ENCODE results near the gene LRRC74A.
A peak's percentile ranks its signal among the peaks of the same experiment; 100 is the strongest.
"Not testable (repeated sequence)": the region's sequence is repeated elsewhere in the genome, so short reads cannot be mapped to it uniquely, and the experiment has no call there.

Gene LRRC74A

GRCh38 chr14:76898006-76898405, 71.8 kb downstream of the LRRC74A start:
- DNase-seq, result not testable (repeated sequence)

GRCh38 chr14:76900682-76901081, 74.5 kb downstream of the LRRC74A start:
- no peak for DNase-seq

DNA sequence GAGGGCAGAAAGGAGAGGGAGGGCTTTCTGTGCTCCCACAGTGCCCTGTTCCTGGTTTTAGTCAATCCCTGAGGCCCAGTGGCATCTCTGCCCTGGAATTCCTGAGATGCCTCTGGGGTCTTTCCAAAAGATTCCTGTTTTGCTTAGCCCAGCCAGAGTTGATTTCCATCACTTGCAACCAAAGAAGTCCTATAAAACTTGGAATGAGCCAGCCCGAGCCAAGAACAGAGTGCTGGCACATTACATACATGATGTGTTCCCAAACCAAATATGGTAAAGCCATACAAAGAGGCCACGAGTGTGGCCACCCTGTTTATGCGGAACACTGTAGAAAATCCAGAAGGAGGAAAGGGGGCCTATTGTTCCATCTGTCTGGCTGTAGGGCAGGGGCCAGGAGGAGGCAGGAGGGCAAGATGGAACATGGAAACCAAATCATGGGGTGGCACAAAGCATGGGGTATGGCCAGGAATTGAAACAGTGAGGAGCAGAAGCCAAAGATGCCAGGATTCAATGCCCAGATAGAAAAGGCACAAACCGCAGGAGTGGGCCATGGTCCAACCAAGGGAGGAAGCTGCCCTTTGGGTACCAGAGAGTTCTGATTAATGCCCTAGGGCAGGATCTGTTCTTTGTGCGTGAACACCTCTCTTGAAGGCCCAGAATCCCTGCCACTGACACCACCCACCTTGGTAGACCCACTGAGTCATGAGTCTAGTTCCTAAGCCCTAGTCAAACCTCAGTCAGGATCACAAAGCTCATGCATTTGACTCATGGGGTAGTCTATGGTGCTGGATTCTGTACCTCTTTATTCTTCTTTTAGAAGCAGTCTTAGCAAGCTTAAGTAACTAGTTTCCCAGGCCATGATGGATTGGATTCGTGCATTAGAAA, 75.2 kb downstream of the LRRC74A start:
- DNase-seq, result no peak

- no peak for DNase-seq
Measured at GRCh38 chr14:76902591-76902990, 76.4 kb downstream of the LRRC74A start.

GRCh38 chr14:76904100-76904739, 78.0 kb downstream of the LRRC74A start:
- peak; percentile 57 to 66 (median 64) for DNase-seq

DNA sequence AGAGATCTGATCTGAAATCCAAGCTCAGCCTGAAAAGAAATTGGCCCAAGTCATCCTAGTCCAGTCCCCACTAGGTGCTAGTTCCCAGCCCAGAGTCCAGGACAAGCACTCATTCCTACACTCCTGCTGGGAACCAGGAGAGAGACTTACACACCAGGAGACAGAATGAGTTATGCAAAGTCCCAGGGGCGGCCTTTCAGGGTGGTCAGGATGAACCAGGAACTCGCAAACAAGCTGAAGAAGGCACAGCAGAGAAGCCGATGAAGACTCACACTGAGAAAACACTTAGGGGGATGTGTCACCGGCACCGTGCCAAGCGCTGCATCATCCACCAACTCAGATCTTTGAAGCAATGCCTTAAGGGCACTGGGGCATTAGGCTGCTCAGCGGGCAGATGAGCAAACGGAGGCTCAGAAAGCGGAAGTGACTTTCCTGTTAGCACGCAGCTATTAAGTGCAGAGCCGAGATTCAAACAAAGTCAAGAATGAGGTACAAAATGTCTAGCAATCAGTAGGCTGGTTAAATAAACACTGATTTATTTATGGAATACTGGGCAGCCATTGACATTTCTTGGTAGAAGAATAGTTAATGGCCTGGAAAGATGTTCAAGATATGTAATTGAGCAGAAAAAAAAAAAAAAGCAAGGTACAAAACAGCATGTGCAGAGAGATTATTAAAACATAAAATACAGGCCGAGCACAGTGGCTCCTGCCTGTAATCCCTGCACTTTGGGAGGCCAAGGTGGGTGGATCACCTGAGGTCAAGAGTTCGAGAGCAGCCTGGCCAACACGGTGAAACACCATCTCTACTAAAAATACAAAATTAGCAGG, 78.7 kb downstream of the LRRC74A start:
- DNase-seq, result peak; percentile 97 to 99 (median 98)

- peak; percentile 70 to 77 (median 76) for DNase-seq
Measured at GRCh38 chr14:76908834-76909233, 82.6 kb downstream of the LRRC74A start.

DNA sequence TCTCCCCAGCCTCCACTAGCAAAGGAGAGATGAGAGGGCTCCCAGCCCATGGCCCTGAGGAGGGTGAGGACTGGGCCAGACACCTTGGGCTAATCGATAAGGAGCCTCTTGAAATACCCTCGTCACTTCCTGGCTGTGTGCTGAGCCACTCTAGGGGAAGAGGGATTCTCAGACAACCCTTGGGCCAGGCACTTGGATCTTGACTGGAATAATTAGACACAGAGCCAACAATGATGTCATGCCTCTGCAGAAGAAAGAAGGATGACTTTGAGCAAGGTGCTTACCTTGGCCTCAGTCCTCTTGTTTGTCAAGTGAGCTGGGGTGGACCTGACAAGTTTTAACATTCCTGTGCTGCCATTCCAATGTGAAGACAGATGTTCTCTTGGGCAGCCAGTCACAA, 83.1 kb downstream of the LRRC74A start:
- no peak for DNase-seq

GRCh38 chr14:76910371-76910890, 84.2 kb downstream of the LRRC74A start:
- no peak for DNase-seq

- no peak for DNase-seq
Measured at GRCh38 chr14:76911473-76911872, 85.3 kb downstream of the LRRC74A start.

DNA sequence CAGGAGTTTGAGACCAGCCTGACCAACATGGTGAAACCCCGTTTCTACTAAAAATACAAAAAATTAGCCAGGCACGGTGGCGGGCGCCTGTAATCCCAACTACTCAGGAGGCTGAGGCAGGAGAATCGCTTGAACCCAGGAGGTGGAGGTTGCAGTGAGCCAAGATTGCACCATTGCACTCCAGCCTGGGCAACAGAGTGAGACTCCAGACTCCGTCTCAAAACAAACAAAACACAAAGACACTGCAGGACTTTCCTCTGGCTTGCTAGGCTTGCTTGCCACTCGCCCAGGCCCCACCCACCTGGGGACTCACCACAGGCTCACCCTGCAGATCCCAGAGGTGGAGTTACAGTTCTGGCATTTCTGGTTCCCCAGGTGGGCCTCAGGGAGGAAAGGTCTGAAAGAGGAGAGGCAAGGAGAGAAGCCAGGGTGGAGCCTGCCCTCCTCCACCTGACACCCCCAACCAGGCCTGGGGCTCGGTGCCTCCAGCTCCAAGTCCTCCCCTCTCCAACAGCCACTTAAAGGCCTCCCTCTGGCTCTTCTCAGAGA, 88.4 kb downstream of the LRRC74A start:
- not testable (repeated sequence) for DNase-seq

DNA sequence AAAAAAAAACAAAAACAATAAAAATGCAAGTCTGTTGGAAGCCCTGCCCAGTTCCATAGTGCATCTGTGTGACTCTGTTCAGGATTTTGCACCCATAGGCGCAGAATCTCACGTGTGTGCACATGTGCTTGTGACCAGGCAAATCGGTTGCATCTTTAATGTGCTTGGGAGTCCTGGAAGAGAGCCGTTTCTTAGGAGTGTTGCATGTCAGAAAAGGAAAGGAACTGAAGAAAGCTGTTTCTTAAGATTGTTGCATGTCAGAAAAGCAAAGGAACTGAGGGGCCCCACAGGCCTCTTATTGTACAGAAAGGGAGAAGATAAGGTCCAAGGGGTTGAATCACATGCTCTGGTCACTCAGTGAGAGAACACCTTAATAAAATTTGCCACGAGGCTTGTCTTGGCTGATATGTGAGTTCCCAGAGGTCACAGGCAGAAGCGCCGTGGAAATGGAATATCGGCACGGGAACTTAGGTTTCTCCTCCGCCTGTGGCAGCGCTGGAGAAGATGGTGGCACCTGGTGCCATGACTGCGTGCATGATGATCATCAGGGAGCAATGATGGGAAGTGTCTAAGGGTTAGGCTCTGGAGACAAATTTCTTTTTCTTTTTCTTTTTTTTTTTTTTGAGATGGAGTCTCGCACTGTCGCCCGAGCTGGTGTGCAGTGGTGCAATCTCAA, 90.0 kb downstream of the LRRC74A start:
- peak in 1 of 3 donors; percentile 21 for DNase-seq

DNA sequence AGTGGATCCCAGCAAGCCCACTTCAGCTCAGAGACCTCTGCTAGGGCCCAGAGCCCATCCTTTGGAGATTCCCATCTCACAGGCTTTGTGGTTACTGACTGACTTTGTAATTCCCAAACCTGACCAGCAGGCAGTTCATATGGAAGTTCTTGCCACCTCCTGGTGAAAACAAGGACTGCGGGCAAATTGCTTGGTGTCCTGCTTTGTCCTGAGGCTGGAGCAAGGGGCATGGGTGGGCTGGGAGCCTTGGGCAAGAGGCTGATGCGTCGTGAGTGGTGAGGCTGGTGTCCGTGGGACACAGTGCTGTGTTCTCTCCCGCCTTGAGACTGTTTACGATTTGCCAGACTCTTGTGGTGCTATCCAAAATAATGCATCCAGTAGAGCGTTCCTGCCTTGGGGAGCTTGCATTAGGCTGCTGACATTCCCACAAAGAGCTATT, 91.0 kb downstream of the LRRC74A start:
- peak; percentile 79 to 81 (median 80) for DNase-seq

GRCh38 chr14:76917745-76918255, 91.6 kb downstream of the LRRC74A start:
- peak in 1 of 3 donors; percentile 17 for DNase-seq

DNA sequence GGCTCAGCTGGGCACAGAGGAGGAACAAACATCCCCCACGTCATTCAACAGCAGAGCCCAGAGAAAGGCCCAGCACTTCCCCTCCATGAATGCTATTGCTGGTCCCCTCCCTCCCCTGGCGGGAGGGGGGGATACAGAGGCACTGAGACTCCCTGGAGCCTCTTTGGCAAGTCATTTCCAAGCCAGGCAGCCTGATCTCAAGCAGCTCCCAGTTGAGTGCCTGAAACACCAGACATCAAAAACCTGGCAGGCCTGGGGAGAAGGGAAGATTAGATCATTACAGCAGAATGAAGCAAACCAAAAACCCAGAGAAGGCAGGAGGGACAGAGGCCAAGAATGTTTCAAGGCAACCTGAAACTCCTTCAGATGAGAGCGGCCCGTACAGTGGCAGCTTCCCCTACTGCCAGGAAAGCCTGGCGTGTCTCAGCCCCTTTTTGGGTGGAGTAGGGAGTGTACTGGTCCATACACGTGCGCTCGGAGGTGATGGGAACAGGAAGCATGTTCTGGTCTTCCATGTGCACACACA, 92.1 kb downstream of the LRRC74A start:
- DNase-seq, result peak; percentile 73 to 86 (median 79)

DNA sequence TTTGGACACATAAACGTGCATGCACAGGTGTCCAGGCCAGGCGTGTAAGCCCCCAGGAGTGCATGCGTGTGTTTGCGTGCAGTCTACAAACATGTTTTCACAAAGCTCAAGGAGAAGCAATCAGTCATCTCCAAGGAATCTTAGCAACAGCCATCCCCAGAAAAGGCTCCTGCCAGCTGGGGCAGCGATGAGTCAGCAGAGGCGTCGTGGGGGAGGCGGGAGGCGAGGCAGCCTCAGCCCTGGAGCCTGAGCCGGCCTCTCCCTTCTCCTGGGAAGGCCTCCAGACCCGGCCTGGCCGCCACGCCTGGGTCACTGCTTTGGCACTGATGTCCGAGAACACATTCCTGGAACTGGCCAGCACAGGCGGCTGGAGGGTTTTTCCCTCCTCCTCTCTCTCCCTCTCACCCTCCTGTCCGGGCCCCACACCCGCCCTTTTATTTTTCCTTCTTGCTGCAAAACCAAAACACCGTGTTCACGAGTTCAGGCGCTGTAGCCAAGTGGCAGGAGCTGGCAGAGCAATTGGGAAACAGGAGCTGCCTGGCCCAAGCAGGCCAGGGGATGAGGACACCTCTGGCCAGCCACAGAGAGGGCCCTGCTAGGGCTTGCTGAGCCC, 92.7 kb downstream of the LRRC74A start:
- DNase-seq, result peak; percentile 86 to 90 (median 88)
